Epithelial cell of esophagus (primary cell): ENCODE data around the gene ARHGEF17.

Source experiments
- DNase-seq: peaks from one replicate; pipeline ENCODE4 v3.0.0; 2010; ENCODE audit warnings: low read depth
- H3K4me3 ChIP-seq: 2 replicates; pipeline ENCODE4 v1.5.1; 2011; ENCODE audit warnings: mild to moderate bottlenecking, low read length, control low read depth
- TF ChIP-seq, protein P1 (sequence below): IDR thresholded peaks from 2 replicates; pipeline ENCODE4 v1.5.1; 2011; ENCODE audit warnings: low read depth, mild to moderate bottlenecking, low read length, control low read depth, inconsistent platforms; ENCODE audit not compliant: insufficient read depth; ENCODE audit errors: missing control alignments

The ARHGEF17 gene

DNA sequence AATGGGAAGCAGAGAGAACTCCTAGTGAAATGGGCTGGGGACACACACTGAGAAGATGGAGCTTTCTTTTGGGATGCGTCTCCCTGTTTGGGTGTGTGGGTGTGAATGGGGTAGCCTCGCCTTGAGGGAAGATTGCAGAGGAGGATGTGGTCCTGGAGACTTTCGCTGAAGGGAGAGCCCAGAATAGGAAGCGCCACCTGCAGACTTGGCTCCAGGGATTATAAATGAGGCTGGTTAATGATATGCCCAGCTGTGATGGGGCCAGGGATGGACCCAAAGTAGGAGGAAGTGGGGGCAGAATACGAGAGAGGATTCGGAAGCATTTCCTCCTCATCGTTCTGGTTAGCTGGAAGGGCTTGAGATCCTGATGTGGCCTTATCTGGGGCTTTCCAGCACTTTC is 81.8 kb downstream of the ARHGEF17 start:
- no peak for DNase-seq
- TF ChIP-seq, protein P1, sequence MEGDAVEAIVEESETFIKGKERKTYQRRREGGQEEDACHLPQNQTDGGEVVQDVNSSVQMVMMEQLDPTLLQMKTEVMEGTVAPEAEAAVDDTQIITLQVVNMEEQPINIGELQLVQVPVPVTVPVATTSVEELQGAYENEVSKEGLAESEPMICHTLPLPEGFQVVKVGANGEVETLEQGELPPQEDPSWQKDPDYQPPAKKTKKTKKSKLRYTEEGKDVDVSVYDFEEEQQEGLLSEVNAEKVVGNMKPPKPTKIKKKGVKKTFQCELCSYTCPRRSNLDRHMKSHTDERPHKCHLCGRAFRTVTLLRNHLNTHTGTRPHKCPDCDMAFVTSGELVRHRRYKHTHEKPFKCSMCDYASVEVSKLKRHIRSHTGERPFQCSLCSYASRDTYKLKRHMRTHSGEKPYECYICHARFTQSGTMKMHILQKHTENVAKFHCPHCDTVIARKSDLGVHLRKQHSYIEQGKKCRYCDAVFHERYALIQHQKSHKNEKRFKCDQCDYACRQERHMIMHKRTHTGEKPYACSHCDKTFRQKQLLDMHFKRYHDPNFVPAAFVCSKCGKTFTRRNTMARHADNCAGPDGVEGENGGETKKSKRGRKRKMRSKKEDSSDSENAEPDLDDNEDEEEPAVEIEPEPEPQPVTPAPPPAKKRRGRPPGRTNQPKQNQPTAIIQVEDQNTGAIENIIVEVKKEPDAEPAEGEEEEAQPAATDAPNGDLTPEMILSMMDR = no peak

DNA sequence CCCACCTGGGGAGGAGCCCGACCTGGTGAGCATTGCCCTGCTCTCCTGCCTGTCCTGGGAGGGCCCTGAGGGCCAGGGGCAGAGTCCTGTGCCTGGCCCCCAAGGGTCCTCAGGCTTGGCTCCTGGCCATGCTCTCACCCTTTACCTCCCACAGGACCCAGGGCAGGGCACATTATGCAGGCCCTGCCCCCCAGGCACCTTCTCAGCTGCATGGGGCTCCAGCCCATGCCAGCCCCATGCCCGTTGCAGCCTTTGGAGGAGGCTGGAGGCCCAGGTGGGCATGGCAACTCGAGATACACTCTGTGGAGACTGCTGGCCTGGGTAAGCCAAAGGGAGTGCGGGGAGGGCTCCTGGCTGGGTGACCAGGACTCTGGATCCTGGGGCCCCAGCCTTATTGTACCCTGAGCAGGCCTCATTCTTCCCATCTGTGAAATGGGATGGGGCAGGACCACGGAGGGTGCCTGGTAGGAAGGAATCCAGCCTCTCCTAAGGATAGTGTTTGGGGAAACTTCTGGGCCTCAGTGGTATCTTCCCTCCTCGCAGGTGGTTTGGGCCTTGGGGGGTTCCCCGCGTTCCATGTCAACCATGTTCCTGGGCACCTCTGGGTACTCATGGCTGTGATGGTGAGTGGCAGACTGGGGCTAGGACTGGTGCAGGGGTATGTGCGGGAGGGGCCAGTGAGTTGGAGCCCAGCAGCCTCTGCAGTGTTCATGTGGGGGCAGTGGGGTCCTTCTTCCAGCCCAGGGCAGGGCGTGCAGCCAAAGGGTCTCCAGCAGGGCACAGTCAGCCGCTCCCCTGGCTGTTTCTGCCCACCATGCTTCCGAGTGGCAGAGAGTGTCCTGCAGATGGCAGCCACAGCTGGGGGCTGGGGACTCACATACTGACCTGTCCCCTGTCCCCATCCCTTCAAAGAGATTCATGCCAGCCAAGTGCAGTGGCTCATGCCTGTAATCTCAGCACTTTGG is 82.8 kb downstream of the ARHGEF17 start:
- TF ChIP-seq, protein P1 = no peak
- H3K4me3 ChIP-seq = no peak overlapping the region
- no peak for DNase-seq

More for the DNA sequence above, 81.8 kb downstream of the ARHGEF17 start:
- no peak overlapping the region for H3K4me3 ChIP-seq

DNA sequence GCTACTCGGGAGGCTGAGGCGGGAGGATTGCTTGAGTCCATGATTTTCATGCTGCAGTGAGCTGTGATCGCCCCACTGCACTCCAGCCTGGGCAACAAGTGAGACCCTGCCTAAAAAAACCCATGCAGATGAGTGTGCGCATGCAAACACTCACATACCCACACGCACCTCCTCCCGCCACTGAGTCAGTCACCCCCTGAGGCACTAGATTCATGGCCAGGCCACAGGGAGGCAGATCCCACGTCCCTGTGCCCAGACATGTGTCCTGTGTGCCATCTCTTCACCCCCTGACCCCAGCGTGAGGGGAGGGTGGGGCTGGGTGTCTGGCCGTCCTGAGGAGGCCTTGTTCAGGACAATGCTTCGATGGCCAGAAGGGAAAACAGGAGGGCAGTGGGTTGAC is 83.6 kb downstream of the ARHGEF17 start:
- TF ChIP-seq, protein P1 = no peak
- no peak overlapping the region for H3K4me3 ChIP-seq
- DNase-seq = peak; percentile 41

DNA sequence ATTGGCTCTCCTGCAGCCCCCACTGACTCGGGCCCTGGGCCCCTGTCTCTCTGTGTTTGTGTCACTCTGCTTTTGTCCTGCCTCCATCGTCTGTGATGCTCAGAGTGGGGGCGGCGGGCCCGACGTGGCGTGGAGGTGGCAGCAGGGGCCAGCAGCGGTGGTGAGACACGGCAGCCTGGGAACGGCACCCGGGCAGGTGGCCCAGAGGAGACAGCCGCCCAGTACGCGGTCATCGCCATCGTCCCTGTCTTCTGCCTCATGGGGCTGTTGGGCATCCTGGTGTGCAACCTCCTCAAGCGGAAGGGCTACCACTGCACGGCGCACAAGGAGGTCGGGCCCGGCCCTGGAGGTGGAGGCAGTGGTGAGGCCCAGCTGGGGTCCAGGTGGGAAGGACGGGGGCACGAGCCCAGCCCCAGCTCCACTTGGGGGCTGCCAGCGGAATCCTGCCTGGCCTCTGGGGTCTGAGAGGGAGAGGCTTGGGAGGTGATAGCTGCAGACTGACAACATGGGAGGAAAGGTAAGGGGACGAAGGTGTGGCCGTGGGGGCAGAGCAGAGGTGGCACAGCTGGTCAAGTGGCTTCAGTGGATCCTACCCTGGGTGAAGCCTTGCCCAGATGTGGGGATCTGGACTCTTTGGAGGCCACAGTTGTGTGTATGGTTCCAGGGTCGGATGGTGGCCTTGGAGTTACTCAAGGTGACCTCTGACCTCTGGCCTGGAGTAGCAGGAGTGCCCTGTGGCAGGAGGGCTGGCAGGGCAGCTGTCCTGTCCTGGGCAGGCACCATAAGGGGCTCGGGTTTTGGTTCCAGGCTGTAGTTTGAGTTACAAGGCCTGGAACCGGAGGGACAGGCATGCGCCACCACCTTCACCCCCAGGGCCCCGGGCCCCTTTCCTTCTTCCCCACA is 84.3 kb downstream of the ARHGEF17 start:
- H3K4me3 ChIP-seq = no peak overlapping the region
- DNase-seq = no peak
- TF ChIP-seq, protein P1 = no peak

DNA sequence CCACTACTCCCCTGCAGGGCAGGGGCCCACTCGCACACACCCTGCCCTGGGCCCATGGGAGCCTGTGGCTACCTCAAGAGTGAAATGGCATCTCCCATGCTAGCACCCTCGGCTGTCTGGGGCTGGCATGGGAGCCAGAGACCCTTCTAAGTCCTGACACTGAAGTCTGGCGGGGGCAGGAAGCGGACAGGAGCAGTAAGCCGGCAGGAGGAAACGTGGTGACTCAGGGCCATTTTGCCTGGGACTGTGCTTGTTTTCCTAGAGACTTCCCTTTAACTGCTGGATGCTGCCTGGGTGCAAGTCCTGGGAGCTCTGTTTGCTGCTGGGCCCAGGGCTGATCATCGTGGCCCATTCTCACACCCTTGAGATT is 84.9 kb downstream of the ARHGEF17 start:
- TF ChIP-seq, protein P1 = no peak
- DNase-seq = no peak
- H3K4me3 ChIP-seq = no peak overlapping the region

DNA sequence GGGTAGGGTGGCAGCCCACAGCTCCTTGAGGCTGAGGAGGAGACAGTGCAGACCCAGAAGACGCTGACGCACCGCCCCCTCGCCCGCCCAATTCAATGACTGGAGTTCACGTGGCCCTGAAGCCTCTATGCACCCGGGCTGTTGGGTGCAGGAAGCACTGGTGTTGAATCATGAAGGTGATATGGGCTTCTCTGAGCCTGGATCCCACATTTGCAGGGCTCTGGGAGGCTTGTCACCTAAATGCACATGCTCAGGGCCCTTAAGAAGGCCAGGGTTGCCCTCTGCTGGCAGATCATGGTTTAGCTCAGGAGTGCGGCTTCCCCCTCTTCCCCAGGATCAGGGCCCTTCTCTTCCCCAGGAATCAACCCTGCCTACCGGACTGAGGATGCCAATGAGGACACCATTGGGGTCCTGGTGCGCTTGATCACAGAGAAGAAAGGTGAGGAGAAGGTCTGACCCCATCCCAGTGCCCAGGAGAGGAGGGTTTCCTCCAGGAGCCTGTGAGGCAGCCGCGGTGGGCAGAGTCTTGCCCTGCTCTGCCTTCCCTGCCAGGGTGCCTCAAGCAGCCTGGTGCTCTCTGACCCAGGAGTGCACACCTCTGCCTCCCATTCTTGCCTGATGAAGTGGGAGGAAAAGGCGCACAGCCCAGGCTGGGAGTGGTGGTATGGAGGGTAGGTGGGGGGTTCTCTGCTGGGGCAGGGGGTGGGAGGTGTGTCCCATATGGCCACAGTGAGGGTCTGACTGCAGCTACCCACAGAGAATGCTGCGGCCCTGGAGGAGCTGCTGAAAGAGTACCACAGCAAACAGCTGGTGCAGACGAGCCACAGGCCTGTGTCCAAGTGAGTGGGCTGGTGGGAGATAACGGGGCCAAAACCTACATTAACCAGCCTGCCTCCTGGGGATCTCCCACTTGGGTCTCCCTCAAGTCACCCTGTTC is 85.7 kb downstream of the ARHGEF17 start:
- TF ChIP-seq, protein P1 = peak; percentile 87
- H3K4me3 ChIP-seq = no peak overlapping the region
- DNase-seq = peak; percentile 85
